Measurements from ENCODE around the gene ZNF274. TPM values are rescaled to one million over a fixed set of nuclear protein-coding genes. Genes with fewer than 3 reads are reported as not detected.
A peak's percentile ranks its signal among the peaks of the same experiment; 100 is the strongest.

The ZNF274 gene
- total RNA-seq (2014; rRNA removed; shearing (Covaris generic)) (36.4 and 68.3 TPM in 2 replicates), total RNA-seq (2022) (36.2 and 42.4 TPM in 2 replicates), Bru-seq, nascent RNA (percentile 73 among the genes with signal in this experiment), BruChase-seq, experiment 1, labeled RNA remaining after a 6-hour chase (percentile 79 among the genes with signal in this experiment), BruChase-seq, experiment 2, labeled RNA remaining after a 2-hour chase (percentile 73 among the genes with signal in this experiment)
- long read RNA-seq, full-length matches to known transcripts: 41 of 93 reads
- long read RNA-seq, partial matches to known transcripts: 20 of 93 reads
- long read RNA-seq, other reads (novel, unspliced or antisense): 32 of 93 reads

DNA sequence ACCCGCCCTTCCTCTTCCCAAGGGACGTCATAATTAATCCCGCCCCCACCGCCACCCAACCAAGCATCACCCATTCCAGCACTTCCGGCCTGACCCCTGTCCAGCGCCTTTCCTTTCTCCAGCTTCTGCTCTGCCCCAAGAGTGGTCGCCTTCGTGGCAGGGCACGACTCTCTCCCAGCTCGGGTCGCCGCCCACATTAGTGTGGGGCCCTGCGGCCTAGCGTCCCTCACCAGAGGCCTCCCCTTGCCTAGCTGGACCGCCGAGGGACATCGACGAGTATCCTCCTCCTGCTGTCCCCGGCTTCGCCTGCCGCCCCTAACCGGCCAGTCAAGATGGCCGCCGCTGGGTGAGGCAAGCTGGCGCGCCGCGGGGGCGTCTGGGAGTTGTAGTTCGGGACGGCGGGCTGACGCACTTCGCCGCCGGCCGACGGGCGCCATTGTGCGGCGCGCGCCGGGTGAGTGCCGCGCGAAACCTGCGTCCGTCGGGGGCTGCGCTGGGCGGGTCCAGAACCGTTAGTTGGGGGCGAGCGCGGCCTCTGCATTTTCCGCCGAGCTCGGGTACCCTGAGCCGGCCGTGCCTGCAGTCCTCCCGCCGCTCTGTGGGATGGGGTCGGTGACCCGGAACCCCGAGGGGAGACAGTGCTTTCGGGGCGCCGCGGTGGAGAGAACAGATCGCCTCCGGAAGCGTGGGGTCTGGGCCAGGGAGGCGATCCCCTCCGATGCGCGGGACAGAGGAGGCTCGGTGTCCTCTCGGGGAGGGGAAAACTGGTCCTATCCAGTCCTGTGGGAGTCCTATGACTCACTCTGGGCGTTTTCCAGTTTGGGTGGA is at the start of gene ZNF274:
Gene ZNF274, plus strand, starts transcription at position 73 of the 828 bp plus-strand sequence. CDS start 905 bp downstream, outside the sequence.
- no TSS peak for BruUV-seq (replicated peaks)
- CTCF ChIA-PET (ENCODE audit: unreplicated experiment): no interaction called here

DNA sequence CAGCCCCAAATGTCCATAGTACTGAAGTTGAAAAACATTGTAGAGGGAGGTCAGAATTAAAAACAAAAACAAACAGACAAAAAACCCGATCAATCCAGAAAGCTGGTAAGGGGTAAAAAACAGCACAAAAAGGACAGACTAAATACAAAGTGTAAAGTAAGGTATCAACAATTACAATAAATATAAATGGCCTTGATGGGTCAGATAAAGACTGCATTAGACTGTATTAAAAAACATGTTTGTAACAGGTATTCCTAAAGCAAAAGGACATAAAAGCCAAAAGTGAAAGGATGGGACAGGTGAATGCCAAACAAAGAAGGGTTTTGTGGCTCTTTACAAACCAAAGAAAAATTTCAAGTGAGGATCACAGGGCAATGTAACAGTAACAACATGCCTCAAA is 48.6 kb upstream of the ZNF274 start:
- CTCF ChIA-PET (ENCODE audit: unreplicated experiment): no interaction called here
- no peak overlapping the region for H3K4me2 ChIP-seq (ENCODE audit: low read length)
- no peaks in the 10 kb centered on the region for H3K79me2 ChIP-seq (ENCODE audit: insufficient read depth, low read depth, low read length)
- TF ChIP-seq EZH2phosphoT487 (IDR thresholded peaks at IDR 0.05; ENCODE audit: borderline replicate concordance, low read depth, low read length): no peak
- TF ChIP-seq, protein P1, sequence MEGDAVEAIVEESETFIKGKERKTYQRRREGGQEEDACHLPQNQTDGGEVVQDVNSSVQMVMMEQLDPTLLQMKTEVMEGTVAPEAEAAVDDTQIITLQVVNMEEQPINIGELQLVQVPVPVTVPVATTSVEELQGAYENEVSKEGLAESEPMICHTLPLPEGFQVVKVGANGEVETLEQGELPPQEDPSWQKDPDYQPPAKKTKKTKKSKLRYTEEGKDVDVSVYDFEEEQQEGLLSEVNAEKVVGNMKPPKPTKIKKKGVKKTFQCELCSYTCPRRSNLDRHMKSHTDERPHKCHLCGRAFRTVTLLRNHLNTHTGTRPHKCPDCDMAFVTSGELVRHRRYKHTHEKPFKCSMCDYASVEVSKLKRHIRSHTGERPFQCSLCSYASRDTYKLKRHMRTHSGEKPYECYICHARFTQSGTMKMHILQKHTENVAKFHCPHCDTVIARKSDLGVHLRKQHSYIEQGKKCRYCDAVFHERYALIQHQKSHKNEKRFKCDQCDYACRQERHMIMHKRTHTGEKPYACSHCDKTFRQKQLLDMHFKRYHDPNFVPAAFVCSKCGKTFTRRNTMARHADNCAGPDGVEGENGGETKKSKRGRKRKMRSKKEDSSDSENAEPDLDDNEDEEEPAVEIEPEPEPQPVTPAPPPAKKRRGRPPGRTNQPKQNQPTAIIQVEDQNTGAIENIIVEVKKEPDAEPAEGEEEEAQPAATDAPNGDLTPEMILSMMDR (conservative IDR thresholded peaks at IDR 0.05; ENCODE audit: low read length): no peak
- no peaks in the 10 kb centered on the region for H4K20me1 ChIP-seq (ENCODE audit: insufficient read depth, low read length)
- H3K27ac ChIP-seq (ENCODE audit: low read depth, low read length, poor library complexity, severe bottlenecking): no peak overlapping the region
- BruUV-seq (replicated peaks): no TSS peak
- intact Hi-C loops (cut with micrococcal nuclease; ENCODE audit: unreplicated experiment): no loop called here
- POLR2A ChIA-PET: no interaction called here
- H3K36me3 ChIP-seq (ENCODE audit: insufficient read depth, low read length): peaks cover under 1% of the 10 kb centered on the region; the same call in 1 of the 2 replicates
- DNase-seq (ENCODE audit: low spot score): no peak
- no peak overlapping the region for H3K4me3 ChIP-seq (ENCODE audit: low read depth, low read length, poor library complexity, severe bottlenecking)
- no peaks in the 10 kb centered on the region for H3K9me2 ChIP-seq (ENCODE audit: insufficient read depth, low read length)
- H2AFZ ChIP-seq (ENCODE audit: low read length): no peak overlapping the region
- no peaks in the 10 kb centered on the region for H3K4me1 ChIP-seq (ENCODE audit: insufficient read depth, low read length, poor library complexity, severe bottlenecking)
- peaks cover 9% of the 10 kb centered on the region; the same call in 1 of the 2 replicates for H3K9me3 ChIP-seq (ENCODE audit: low read length)

More for the DNA sequence above, at the start of gene ZNF274:
- Histone ChIP-seq H3K4me3 (ENCODE audit: low read depth, low read length, poor library complexity, severe bottlenecking) (peak within 1 kb of the TSS; percentile 85), H3K9me3 (ENCODE audit: low read length) (peaks cover 27% of the 10 kb centered on the region; the same call in 1 of the 2 replicates), H3K27ac (ENCODE audit: low read depth, low read length, poor library complexity, severe bottlenecking) (peak within 1 kb of the TSS; percentile 86), H2AFZ (ENCODE audit: low read length) (peak within 1 kb of the TSS; percentile 77), H3K4me2 (ENCODE audit: low read length) (peak within 1 kb of the TSS; percentile 98), H4K20me1 (ENCODE audit: insufficient read depth, low read length) (no peaks in the 10 kb centered on the region), H3K4me1 (ENCODE audit: insufficient read depth, low read length, poor library complexity, severe bottlenecking) (peaks cover 12% of the 10 kb centered on the region), H3K36me3 (ENCODE audit: insufficient read depth, low read length) (peaks cover 38% of the 10 kb centered on the region), H3K9me2 (ENCODE audit: insufficient read depth, low read length) (no peaks in the 10 kb centered on the region), H3K79me2 (ENCODE audit: insufficient read depth, low read depth, low read length) (peaks cover 13% of the 10 kb centered on the region; the same call in 1 of the 2 replicates)
- POLR2A ChIA-PET: interaction anchor here (0.8 kb wide), 1 partner anchor 10 kb away, joined by 3 read pairs; no protein-coding TSS in a partner anchor
- DNase-seq (ENCODE audit: low spot score): peak; percentile 96
- no peak for TF ChIP-seq EZH2phosphoT487 (IDR thresholded peaks at IDR 0.05; ENCODE audit: borderline replicate concordance, low read depth, low read length)
- TF ChIP-seq, protein P1 (conservative IDR thresholded peaks at IDR 0.05; ENCODE audit: low read length): no peak
- intact Hi-C loops (cut with micrococcal nuclease; ENCODE audit: unreplicated experiment): loop anchor here (1.0 to 2.0 kb wide), 6 partner anchors 96 to 336 kb away; partner anchors contain the start of genes ERVK3-1, ZBTB45, ZNF324B and ZNF584

Measured in OCI-LY7 (cell line).